Measurements from ENCODE around the gene TNFRSF19.

TNFRSF19 gene

DNA sequence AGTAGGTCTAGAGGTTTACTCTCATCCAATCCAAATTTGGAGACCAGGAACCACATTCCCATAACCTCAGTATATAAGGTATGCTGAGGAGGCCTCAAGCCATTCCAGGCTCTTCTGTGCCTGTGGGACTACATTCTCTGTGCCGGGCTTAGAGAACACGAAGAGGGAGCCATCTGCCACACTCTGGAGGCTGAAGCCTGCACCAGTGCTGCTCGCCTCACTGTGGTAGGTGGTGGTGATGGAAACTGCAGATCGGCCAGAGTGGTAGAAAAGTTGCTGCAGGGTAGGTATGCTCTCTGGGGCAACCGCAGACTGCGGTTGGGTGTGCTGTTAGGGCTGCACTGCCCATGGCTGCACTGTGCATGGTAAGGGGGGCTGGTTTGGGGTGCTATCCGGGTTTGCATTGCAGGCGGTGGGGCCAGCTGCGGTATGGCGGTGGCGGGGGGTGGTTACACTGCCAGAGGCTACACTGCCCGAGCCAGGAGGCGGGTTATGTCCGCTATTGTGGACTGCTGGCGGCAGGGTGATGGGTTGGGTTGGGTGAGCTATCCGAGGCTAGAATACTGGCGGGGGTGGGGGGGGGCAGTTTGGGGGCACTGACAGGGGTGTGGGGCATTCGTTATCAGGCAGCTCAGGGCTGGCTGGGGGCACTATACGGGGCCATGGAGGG is 145.0 kb downstream of the TNFRSF19 start:
- no peak overlapping the region for H3K4me3 ChIP-seq (ENCODE audit: low read depth, low read length, poor library complexity, severe bottlenecking)
- H3K27ac ChIP-seq (ENCODE audit: low read depth, low read length, poor library complexity, severe bottlenecking): no peak overlapping the region
- TF ChIP-seq CTCF (IDR thresholded peaks at IDR 0.05; ENCODE audit: low read length): no peak
- no peak for TF ChIP-seq EZH2 (IDR thresholded peaks at IDR 0.05; ENCODE audit: borderline replicate concordance, low read length)
- no peaks in the 10 kb centered on the region for H4K20me1 ChIP-seq (ENCODE audit: insufficient read depth, low read length)
- H3K9ac ChIP-seq (ENCODE audit: low read length): no peak overlapping the region
- H3K4me2 ChIP-seq (ENCODE audit: low read length): no peak overlapping the region
- H3K9me2 ChIP-seq (ENCODE audit: low read depth, low read length): no peaks in the 10 kb centered on the region
- no peaks in the 10 kb centered on the region for H3F3A ChIP-seq (ENCODE audit: insufficient read depth, low read length)
- H3K79me2 ChIP-seq (ENCODE audit: insufficient read depth, low read length): no peaks in the 10 kb centered on the region
- H3K36me3 ChIP-seq (ENCODE audit: insufficient read depth, low read length): no peaks in the 10 kb centered on the region
- H3K27me3 ChIP-seq (ENCODE audit: insufficient read depth, low read length): no peaks in the 10 kb centered on the region
- no peaks in the 10 kb centered on the region for H3K4me1 ChIP-seq (ENCODE audit: insufficient read depth, low read length, severe bottlenecking)
- H3K9me3 ChIP-seq (ENCODE audit: low read length): no peaks in the 10 kb centered on the region
- no peak overlapping the region for H2AFZ ChIP-seq (ENCODE audit: low read length)

GRCh38 chr13:23715762-23716235 is 145.6 kb downstream of the TNFRSF19 start:
- H3K9ac ChIP-seq (ENCODE audit: low read length): no peak overlapping the region
- H3K9me2 ChIP-seq (ENCODE audit: low read depth, low read length): no peaks in the 10 kb centered on the region
- no peaks in the 10 kb centered on the region for H3K9me3 ChIP-seq (ENCODE audit: low read length)
- no peak overlapping the region for H3K4me3 ChIP-seq (ENCODE audit: low read depth, low read length, poor library complexity, severe bottlenecking)
- H3K4me2 ChIP-seq (ENCODE audit: low read length): no peak overlapping the region
- H3K27me3 ChIP-seq (ENCODE audit: insufficient read depth, low read length): no peaks in the 10 kb centered on the region
- H3K4me1 ChIP-seq (ENCODE audit: insufficient read depth, low read length, severe bottlenecking): no peaks in the 10 kb centered on the region
- H3F3A ChIP-seq (ENCODE audit: insufficient read depth, low read length): no peaks in the 10 kb centered on the region
- H3K36me3 ChIP-seq (ENCODE audit: insufficient read depth, low read length): no peaks in the 10 kb centered on the region
- H3K27ac ChIP-seq (ENCODE audit: low read depth, low read length, poor library complexity, severe bottlenecking): no peak overlapping the region
- TF ChIP-seq EZH2 (IDR thresholded peaks at IDR 0.05; ENCODE audit: borderline replicate concordance, low read length) (no peak), CTCF (IDR thresholded peaks at IDR 0.05; ENCODE audit: low read length) (peak; percentile 63)
- H3K79me2 ChIP-seq (ENCODE audit: insufficient read depth, low read length): no peaks in the 10 kb centered on the region
- no peak overlapping the region for H2AFZ ChIP-seq (ENCODE audit: low read length)
- no peaks in the 10 kb centered on the region for H4K20me1 ChIP-seq (ENCODE audit: insufficient read depth, low read length)

GRCh38 chr13:23716401-23716800 is 146.2 kb downstream of the TNFRSF19 start:
- H3K9me2 ChIP-seq (ENCODE audit: low read depth, low read length): no peaks in the 10 kb centered on the region
- H3F3A ChIP-seq (ENCODE audit: insufficient read depth, low read length): no peaks in the 10 kb centered on the region
- H3K4me3 ChIP-seq (ENCODE audit: low read depth, low read length, poor library complexity, severe bottlenecking): no peak overlapping the region
- H3K4me2 ChIP-seq (ENCODE audit: low read length): no peak overlapping the region
- no peak overlapping the region for H2AFZ ChIP-seq (ENCODE audit: low read length)
- no peak for TF ChIP-seq EZH2 (IDR thresholded peaks at IDR 0.05; ENCODE audit: borderline replicate concordance, low read length)
- H3K9ac ChIP-seq (ENCODE audit: low read length): no peak overlapping the region
- H3K27ac ChIP-seq (ENCODE audit: low read depth, low read length, poor library complexity, severe bottlenecking): no peak overlapping the region
- no peaks in the 10 kb centered on the region for H3K79me2 ChIP-seq (ENCODE audit: insufficient read depth, low read length)
- H3K27me3 ChIP-seq (ENCODE audit: insufficient read depth, low read length): no peaks in the 10 kb centered on the region
- no peaks in the 10 kb centered on the region for H3K36me3 ChIP-seq (ENCODE audit: insufficient read depth, low read length)
- no peaks in the 10 kb centered on the region for H3K9me3 ChIP-seq (ENCODE audit: low read length)
- no peaks in the 10 kb centered on the region for H3K4me1 ChIP-seq (ENCODE audit: insufficient read depth, low read length, severe bottlenecking)
- H4K20me1 ChIP-seq (ENCODE audit: insufficient read depth, low read length): no peaks in the 10 kb centered on the region

DNA sequence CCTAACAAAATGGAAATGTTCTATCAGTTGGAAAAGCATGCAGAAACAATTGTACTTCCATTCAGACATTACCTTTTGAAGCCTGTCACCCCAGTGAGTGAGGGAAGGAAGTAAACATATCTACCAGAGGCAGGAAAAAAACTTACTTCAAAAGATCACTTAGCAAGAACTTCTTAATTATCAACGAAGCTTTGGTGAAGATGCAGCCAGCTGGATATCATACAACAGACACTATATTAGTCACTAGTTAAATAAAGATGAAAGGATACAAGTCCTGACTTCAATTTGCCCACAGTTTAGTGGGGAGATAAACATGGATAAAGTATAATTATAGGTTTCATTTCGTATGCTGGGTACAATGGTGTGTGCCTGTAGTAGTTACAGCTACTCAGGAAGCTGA is 148.8 kb downstream of the TNFRSF19 start:
- no peaks in the 10 kb centered on the region for H4K20me1 ChIP-seq (ENCODE audit: insufficient read depth, low read length)
- no peaks in the 10 kb centered on the region for H3K79me2 ChIP-seq (ENCODE audit: insufficient read depth, low read length)
- no peaks in the 10 kb centered on the region for H3K4me1 ChIP-seq (ENCODE audit: insufficient read depth, low read length, severe bottlenecking)
- no peaks in the 10 kb centered on the region for H3K36me3 ChIP-seq (ENCODE audit: insufficient read depth, low read length)
- no peak overlapping the region for H3K27ac ChIP-seq (ENCODE audit: low read depth, low read length, poor library complexity, severe bottlenecking)
- TF ChIP-seq EZH2 (IDR thresholded peaks at IDR 0.05; ENCODE audit: borderline replicate concordance, low read length): no peak
- TF ChIP-seq CTCF (IDR thresholded peaks at IDR 0.05; ENCODE audit: low read length): no peak
- H3K4me2 ChIP-seq (ENCODE audit: low read length): no peak overlapping the region
- no peak overlapping the region for H3K4me3 ChIP-seq (ENCODE audit: low read depth, low read length, poor library complexity, severe bottlenecking)
- no peak overlapping the region for H3K9ac ChIP-seq (ENCODE audit: low read length)
- H3K9me3 ChIP-seq (ENCODE audit: low read length): no peaks in the 10 kb centered on the region
- H3K9me2 ChIP-seq (ENCODE audit: low read depth, low read length): no peaks in the 10 kb centered on the region
- no peaks in the 10 kb centered on the region for H3K27me3 ChIP-seq (ENCODE audit: insufficient read depth, low read length)
- no peak overlapping the region for H2AFZ ChIP-seq (ENCODE audit: low read length)
- no peaks in the 10 kb centered on the region for H3F3A ChIP-seq (ENCODE audit: insufficient read depth, low read length)
